ENCODE measurements around the gene PARP4.
"Not testable (repeated sequence)": the region's sequence is repeated elsewhere in the genome, so short reads cannot be mapped to it uniquely, and the experiment has no call there.

DNA sequence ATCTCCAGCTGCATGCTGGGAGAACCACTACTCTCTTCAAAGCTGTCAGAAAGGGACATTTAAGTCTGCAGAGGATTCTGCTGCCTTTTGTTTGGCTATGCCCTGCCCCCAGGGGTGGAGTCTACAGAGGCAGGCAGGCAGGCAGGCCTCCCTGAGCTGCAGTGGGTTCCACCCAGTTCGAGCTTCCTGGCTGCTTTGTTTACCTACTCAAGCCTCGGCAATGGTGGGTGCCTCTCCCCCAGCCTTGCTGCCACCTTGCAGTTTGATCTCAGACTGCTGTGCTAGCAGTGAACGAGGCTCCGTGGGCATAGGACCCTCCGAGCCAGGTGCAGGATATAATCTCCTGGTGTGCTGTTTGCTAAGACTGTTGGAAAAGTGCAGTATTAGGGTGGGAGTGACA is 41.3 kb upstream of the PARP4 start:
- TF ChIP-seq SPI1 (IDR thresholded peaks at IDR 0.05; ENCODE audit: borderline replicate concordance, low read depth) = not testable (repeated sequence)
- TF ChIP-seq, protein P1, sequence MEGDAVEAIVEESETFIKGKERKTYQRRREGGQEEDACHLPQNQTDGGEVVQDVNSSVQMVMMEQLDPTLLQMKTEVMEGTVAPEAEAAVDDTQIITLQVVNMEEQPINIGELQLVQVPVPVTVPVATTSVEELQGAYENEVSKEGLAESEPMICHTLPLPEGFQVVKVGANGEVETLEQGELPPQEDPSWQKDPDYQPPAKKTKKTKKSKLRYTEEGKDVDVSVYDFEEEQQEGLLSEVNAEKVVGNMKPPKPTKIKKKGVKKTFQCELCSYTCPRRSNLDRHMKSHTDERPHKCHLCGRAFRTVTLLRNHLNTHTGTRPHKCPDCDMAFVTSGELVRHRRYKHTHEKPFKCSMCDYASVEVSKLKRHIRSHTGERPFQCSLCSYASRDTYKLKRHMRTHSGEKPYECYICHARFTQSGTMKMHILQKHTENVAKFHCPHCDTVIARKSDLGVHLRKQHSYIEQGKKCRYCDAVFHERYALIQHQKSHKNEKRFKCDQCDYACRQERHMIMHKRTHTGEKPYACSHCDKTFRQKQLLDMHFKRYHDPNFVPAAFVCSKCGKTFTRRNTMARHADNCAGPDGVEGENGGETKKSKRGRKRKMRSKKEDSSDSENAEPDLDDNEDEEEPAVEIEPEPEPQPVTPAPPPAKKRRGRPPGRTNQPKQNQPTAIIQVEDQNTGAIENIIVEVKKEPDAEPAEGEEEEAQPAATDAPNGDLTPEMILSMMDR (IDR thresholded peaks at IDR 0.05; ENCODE audit: insufficient read depth, low read length) = not testable (repeated sequence)

All from HL-60 (cell line).